ENCODE measurements around the gene CYFIP2. TPM values are rescaled to one million over a fixed set of nuclear protein-coding genes. Genes with fewer than 3 reads are reported as not detected.

CYFIP2 gene
- total RNA-seq, 4 donors from 2014 or later, result 4.2 to 10.3 (median 8.1) TPM

DNA sequence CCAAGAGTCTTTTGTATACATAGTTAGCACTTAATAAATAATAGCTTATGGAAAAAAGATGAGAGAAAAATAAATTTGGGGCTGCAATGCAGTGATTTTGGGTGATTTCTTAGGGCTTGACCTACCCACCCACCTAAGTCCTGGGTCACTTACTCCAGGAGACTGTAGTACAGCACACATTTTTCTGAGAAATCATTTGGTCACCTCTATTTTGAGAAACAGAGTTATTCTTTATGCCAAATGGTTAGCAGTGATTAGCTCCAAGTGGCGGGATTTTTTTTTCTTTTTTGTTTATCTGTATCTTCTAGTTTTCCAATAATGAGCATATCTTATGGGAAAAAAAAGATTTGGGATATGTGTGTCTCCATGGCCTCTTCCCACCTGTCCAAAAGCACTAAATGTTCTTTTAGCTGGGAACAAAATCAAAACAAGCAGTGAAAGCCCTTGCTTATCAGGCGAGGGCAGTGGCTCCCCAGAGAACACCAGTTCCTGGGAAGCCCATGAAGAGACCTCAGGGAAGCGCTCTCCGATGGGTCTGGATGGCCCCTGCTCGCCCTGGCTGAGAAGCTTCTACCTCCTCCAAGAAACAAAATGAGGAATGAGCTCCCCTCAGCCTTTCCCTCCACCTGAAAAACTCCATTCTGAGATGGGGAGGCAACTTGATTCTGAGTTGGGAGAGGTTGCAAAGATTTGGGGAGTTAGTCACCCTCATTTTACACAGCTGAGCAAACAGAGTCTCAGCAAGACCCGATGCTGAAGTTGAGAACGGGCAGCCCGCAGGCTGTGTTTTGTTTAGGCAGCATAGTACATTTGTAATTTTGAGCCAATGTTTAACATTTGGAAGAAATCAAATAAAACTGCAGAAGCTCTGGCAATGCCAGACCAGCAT lies 69.9 kb downstream of the CYFIP2 start:
- TF ChIP-seq CTCF (IDR thresholded peaks at IDR 0.05), result no peak
- no peak for TF ChIP-seq POLR2A (IDR thresholded peaks at IDR 0.05)
- Histone ChIP-seq H3K36me3 (peaks cover 0 to 5% (median 0%) of the 10 kb centered on the region in 3 donors), H3K27ac (peak overlapping the region in 1 of 4 donors; percentile 19), H3K27me3 (no peaks in the 10 kb centered on the region), H3K4me3 (no peak overlapping the region), H3K9me3 (no peaks in the 10 kb centered on the region), H3K4me1 (peaks cover 0 to 16% (median 0%) of the 10 kb centered on the region in 3 donors)
- DNase-seq, result no peak
- 47 to 75% methylated on average over 5 of the region's 8 CpGs for WGBS, 2 donors
- intact Hi-C loops (cut with DNase I), result no loop called here

GRCh38 chr5:157336423-157336744 lies 70.5 kb downstream of the CYFIP2 start:
- 38 to 59% methylated on average over 3 of the region's 3 CpGs for WGBS, 2 donors
- Histone ChIP-seq H3K36me3 (no peaks in the 10 kb centered on the region), H3K4me1 (peaks cover 0 to 16% (median 0%) of the 10 kb centered on the region in 3 donors), H3K27ac (peak overlapping the region in 1 of 4 donors; percentile 19), H3K27me3 (no peaks in the 10 kb centered on the region), H3K9me3 (no peaks in the 10 kb centered on the region), H3K4me3 (no peak overlapping the region)
- DNase-seq, result no peak
- TF ChIP-seq POLR2A (IDR thresholded peaks at IDR 0.05), result no peak
- no peak for TF ChIP-seq CTCF (IDR thresholded peaks at IDR 0.05)
- intact Hi-C loops (cut with DNase I), result no loop called here

DNA sequence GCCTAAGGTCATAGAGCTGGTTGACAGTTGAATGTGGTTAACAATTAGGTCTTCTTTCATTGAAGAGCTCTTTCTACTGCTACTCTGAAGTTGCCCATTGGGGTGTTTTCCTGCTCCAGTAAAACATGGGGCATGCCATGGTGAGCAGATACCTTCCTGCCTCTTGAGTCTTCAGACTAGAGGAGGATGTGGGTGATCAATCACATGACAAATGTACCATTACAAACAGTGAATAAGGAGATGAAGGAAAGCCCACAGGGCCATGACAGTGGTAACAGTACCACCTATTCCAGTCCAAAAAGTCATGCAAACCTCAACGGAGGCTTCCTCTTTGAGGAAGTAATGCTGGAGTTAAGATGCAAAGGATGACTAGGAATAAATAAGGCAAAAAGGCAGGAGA lies 73.5 kb downstream of the CYFIP2 start:
- TF ChIP-seq CTCF (IDR thresholded peaks at IDR 0.05) (no peak), POLR2A (IDR thresholded peaks at IDR 0.05) (no peak)
- Histone ChIP-seq H3K4me3 (no peak overlapping the region), H3K36me3 (no peaks in the 10 kb centered on the region), H3K27ac (no peak overlapping the region), H3K9me3 (no peaks in the 10 kb centered on the region), H3K27me3 (no peaks in the 10 kb centered on the region), H3K4me1 (peaks cover 0 to 16% (median 0%) of the 10 kb centered on the region in 3 donors)
- intact Hi-C loops (cut with DNase I), result no loop called here
- no peak for DNase-seq
- 86 to 94% methylated on average over 1 of the region's 1 CpG for WGBS, 2 donors

GRCh38 chr5:157342822-157343402 lies 77.0 kb downstream of the CYFIP2 start:
- DNase-seq, result no peak
- TF ChIP-seq POLR2A (IDR thresholded peaks at IDR 0.05), result no peak
- peak in 5 of 6 experiments; percentile 15 to 60 (median 44) for TF ChIP-seq CTCF (IDR thresholded peaks at IDR 0.05)

More at GRCh38 chr5:157342822-157343402, 77.0 kb downstream of the CYFIP2 start:
- H3K4me3 ChIP-seq, result no peak overlapping the region
- H3K9me3 ChIP-seq, result no peaks in the 10 kb centered on the region
- H3K27ac ChIP-seq, result no peak overlapping the region
- WGBS, 2 donors, result 78 to 91% methylated on average over 10 to 11 of the region's 16 CpGs
- no peaks in the 10 kb centered on the region for H3K27me3 ChIP-seq
- intact Hi-C loops (cut with DNase I), result loop anchor here (10.0 kb wide), 1 partner anchor 132 kb away; no protein-coding TSS in a partner anchor
- H3K36me3 ChIP-seq, result no peaks in the 10 kb centered on the region
- no peaks in the 10 kb centered on the region for H3K4me1 ChIP-seq

Data from esophagus squamous epithelium (tissue), 5 donors.